ENCODE measurements around the gene OSM. TPM values are rescaled to one million over a fixed set of nuclear protein-coding genes. Genes with fewer than 3 reads are reported as not detected.

Gene OSM
- total RNA-seq, 4 donors from 2014 or later = 4.1 to 7.7 TPM; not detected in 2

DNA sequence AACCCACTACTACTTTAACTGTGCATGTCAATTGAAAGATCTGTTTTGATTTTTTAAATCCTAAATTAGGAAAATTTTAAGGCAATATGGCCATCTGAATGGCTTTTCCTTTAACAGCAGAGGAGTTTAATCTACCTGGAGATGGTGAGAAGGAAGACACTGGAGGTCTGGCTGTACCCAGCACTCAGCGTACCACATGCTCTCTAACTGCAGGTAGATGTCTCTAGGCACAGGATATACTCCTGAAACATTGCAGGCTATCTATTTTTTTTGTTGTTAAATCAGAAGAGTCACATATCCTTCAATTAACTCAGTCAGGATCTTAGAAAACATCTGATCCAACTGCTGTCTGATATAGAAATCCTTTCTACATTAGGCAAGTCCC lies 40.0 kb upstream of the OSM start:
- Histone ChIP-seq H3K36me3 (peaks cover 0 to 23% of the 10 kb centered on the region in 2 donors), H3K9me3 (no peaks in the 10 kb centered on the region), H3K27ac (peak overlapping the region in 3 of 4 donors; percentile 75 to 93 (median 80)), H3K4me3 (no peak overlapping the region), H3K4me1 (peaks cover 33 to 100% (median 86%) of the 10 kb centered on the region in 3 donors), H3K27me3 (no peaks in the 10 kb centered on the region)
- TF ChIP-seq EP300 (IDR thresholded peaks at IDR 0.05) = no peak
- no peak for TF ChIP-seq POLR2A (IDR thresholded peaks at IDR 0.05)
- TF ChIP-seq, protein P1, sequence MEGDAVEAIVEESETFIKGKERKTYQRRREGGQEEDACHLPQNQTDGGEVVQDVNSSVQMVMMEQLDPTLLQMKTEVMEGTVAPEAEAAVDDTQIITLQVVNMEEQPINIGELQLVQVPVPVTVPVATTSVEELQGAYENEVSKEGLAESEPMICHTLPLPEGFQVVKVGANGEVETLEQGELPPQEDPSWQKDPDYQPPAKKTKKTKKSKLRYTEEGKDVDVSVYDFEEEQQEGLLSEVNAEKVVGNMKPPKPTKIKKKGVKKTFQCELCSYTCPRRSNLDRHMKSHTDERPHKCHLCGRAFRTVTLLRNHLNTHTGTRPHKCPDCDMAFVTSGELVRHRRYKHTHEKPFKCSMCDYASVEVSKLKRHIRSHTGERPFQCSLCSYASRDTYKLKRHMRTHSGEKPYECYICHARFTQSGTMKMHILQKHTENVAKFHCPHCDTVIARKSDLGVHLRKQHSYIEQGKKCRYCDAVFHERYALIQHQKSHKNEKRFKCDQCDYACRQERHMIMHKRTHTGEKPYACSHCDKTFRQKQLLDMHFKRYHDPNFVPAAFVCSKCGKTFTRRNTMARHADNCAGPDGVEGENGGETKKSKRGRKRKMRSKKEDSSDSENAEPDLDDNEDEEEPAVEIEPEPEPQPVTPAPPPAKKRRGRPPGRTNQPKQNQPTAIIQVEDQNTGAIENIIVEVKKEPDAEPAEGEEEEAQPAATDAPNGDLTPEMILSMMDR (IDR thresholded peaks at IDR 0.05) = no peak
- no peak for TF ChIP-seq POLR2AphosphoS5 (IDR thresholded peaks at IDR 0.05)
- WGBS, 2 donors (ENCODE audit: low coverage in 1 of 2) = 100% methylated on average over 1 of the region's 1 CpG
- ATAC-seq = no peak

DNA sequence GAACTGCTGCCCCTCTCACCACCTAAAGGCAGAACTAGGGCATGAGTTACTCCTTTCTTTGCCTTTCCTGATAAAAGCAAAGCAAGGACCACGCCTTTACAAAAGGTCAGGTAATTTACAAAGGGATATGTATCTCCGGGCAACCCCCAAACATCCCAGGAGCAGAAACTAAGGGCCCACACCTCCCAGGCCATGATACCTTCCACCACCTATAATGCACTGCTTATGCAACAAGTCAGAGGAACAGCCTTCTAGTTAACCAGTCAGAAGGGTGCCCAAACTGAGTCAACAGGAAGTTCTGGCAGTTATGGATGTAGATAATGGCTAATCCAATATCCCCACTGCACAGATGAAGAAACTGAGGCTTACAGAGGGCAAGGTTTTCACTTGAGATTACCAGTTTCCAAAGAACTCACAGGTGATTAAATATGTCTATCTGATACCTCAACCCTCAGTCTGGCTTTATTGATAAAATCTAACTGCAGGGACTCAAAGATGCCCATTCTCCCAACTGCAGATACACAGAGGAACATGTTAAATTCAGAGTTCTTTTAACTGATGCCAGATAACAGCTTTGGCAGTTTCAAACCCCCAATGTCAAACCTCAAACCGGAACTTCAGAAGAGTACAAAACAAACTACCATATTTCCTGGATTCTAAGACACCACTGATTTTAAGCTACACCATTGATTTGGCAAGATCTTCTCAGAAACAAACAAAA lies 39.4 kb upstream of the OSM start:
- H3K4me3 ChIP-seq = no peak overlapping the region
- no peak for ATAC-seq
- WGBS, 2 donors (ENCODE audit: low coverage in 1 of 2) = 33 to 58% methylated on average over 2 to 3 of the region's 3 CpGs

DNA sequence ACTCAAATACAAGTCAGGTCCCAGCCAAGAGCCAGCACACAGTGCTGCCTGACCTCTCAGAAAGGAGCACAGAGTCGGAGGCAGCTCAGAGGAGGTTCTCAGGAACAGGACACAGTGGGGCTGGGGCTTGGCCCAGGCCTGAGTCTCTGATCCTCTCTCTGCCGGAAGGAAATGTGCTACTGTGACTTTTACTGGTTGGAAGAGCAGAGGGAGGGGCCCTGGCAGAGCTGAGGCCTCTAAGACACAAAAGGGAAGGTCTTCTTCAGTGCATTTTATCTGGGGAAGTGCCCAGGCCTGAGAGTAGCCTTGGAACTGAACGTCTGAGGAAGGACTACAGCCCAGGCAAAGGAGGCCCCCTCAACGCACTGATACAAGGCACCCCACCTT lies 38.9 kb upstream of the OSM start:
- WGBS, 2 donors (ENCODE audit: low coverage in 1 of 2) = 0% methylated on average over 1 of the region's 4 CpGs; no CpG with 5 or more reads in 1 of the 2 donors
- H3K36me3 ChIP-seq = peaks cover 0 to 35% of the 10 kb centered on the region in 2 donors
- no peak for TF ChIP-seq EP300 (IDR thresholded peaks at IDR 0.05)
- TF ChIP-seq POLR2AphosphoS5 (IDR thresholded peaks at IDR 0.05) = peak; percentile 8
- TF ChIP-seq, protein P1 (IDR thresholded peaks at IDR 0.05) = no peak
- TF ChIP-seq POLR2A (IDR thresholded peaks at IDR 0.05) = peak in 1 of 2 donors; percentile 53
- peak; percentile 73 for ATAC-seq
- H3K9me3 ChIP-seq = no peaks in the 10 kb centered on the region
- no peak overlapping the region for H3K4me3 ChIP-seq
- no peaks in the 10 kb centered on the region for H3K27me3 ChIP-seq
- H3K4me1 ChIP-seq = peaks cover 33 to 100% (median 90%) of the 10 kb centered on the region in 3 donors
- H3K27ac ChIP-seq = peak overlapping the region; percentile 75 to 93 (median 83)

More for the DNA sequence above, 39.4 kb upstream of the OSM start:
- no peaks in the 10 kb centered on the region for H3K27me3 ChIP-seq
- peaks cover 0 to 29% of the 10 kb centered on the region in 2 donors for H3K36me3 ChIP-seq
- peak overlapping the region; percentile 75 to 93 (median 83) for H3K27ac ChIP-seq
- TF ChIP-seq EP300 (IDR thresholded peaks at IDR 0.05) (no peak), POLR2A (IDR thresholded peaks at IDR 0.05) (no peak), POLR2AphosphoS5 (IDR thresholded peaks at IDR 0.05) (no peak)
- TF ChIP-seq, protein P1 (IDR thresholded peaks at IDR 0.05) = no peak
- peaks cover 33 to 100% (median 86%) of the 10 kb centered on the region in 3 donors for H3K4me1 ChIP-seq
- H3K9me3 ChIP-seq = no peaks in the 10 kb centered on the region

DNA sequence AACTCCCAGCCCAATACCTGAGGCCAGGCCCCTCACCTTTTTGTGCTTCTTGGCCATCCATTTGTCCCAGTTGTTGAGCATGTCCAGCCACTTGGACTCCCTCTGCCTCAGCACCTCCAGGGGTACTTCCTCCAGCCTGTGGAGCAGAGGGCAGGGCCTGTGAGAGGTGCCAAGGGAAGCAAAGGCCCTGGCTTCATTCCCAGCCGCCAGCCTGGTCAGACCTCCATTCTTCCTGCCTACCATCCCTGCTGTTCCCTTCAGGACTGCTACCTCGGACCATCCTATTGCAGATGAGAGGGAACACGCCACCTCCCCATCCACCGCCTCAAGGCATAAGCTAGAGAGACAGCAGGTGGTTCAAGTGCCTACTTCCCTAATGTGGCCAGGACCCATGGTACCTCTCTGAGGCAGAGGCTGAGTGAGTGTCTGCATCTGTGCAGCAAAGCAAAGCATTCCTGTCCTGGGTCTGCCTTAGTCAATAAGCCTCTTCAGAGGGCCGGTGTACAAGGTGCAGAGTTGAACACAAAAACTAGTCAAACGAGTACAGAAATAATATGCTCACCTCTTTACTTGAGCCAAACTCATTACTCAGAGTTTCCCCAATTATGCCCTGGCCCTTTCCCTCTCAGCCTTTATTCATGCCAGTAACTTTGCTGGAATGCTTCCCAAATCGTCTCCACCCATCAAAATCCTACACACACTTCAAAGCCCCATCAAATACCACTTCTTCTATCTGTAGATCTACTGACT lies 38.0 kb upstream of the OSM start:
- TF ChIP-seq, protein P1 (IDR thresholded peaks at IDR 0.05) = no peak
- TF ChIP-seq EP300 (IDR thresholded peaks at IDR 0.05) (no peak), POLR2A (IDR thresholded peaks at IDR 0.05) (no peak), POLR2AphosphoS5 (IDR thresholded peaks at IDR 0.05) (peak; percentile 74)
- peak; percentile 3 for ATAC-seq
- H3K27ac ChIP-seq = peak overlapping the region; percentile 75 to 93 (median 83)
- H3K27me3 ChIP-seq = no peaks in the 10 kb centered on the region
- peaks cover 0 to 43% of the 10 kb centered on the region in 2 donors for H3K36me3 ChIP-seq
- 38 to 63% methylated on average over 4 to 6 of the region's 7 CpGs for WGBS, 2 donors (ENCODE audit: low coverage in 1 of 2)
- H3K4me1 ChIP-seq = peaks cover 27 to 97% (median 82%) of the 10 kb centered on the region in 3 donors
- no peak overlapping the region for H3K4me3 ChIP-seq
- H3K9me3 ChIP-seq = no peaks in the 10 kb centered on the region

Data from gastroesophageal sphincter (tissue), 4 donors.